Medulla oblongata (tissue), 1 donor: ENCODE results near the gene SP4.
"Not testable (repeated sequence)": the region's sequence is repeated elsewhere in the genome, so short reads cannot be mapped to it uniquely, and the experiment has no call there.

Experiments
- DNase-seq: peaks from one replicate; pipeline ENCODE4 v3.0.0-alpha.2; 2015; ENCODE audit errors: extremely low spot score

SP4 gene

DNA sequence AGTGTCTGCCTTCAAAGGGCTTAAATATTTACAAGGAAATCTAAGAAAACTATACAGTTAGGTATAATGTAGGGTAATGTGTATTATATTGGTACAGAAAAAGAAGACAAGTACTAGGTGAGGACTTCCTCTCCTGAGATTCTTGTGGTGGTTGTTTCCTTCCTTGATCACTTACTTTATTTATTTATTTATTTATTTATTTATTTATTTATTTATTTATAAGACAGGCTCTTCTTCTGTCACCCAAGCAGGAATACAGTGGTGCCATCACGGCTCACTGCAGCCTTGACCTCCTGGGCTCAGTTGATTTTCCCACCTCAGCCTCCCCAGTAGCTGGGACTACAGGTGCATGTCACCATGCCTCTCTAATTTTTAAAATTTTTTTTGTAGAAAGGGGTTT, 96.8 kb downstream of the SP4 start:
- no peak for DNase-seq

DNA sequence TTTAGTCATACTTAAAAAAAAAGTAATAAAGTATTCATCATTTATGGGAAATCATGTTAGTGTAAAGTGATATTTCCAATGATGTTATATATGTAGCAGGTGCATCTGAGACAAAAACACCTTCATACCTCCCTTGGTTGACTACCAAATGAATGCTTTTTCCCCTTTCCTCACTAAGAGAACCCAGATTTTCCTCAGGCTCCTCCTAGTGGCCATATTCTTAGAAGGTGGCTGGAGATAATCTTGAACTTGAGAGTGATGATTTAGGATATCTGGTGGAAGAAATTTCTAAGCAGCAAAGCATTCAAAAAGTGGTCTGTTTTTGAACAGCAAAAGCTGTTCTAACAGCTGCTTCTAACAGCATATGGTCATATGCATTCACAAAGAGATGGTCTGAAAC, 98.1 kb downstream of the SP4 start:
- no peak for DNase-seq

GRCh38 chr7:21526448-21526847, 98.6 kb downstream of the SP4 start:
- DNase-seq = no peak

DNA sequence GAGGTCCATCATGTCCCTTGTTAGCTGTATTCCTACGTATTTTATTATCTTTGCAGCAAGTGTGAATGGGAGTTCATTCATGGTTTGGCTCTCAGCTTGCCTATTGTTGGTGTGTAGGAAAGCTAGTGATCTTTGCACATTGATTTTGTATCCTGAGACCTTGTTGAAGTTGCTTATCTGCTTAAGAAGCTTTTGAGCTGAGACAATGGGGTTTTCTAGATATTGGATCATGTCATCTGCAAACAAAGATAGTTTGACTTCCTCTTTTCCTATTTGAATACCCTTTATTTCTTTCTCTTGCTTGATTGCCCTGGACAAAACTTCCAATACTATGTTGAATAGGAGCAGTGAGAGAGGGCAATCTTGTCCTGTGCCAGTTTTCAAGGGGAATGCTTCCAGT, 104.6 kb downstream of the SP4 start:
- not testable (repeated sequence) for DNase-seq

GRCh38 chr7:21533646-21534045, 105.8 kb downstream of the SP4 start:
- DNase-seq = not testable (repeated sequence)

- not testable (repeated sequence) for DNase-seq
These were observed 108.7 kb downstream of the SP4 start for GRCh38 chr7:21536445-21537118.

- no peak for DNase-seq
These were observed 111.1 kb downstream of the SP4 start for GRCh38 chr7:21538936-21539495.

DNA sequence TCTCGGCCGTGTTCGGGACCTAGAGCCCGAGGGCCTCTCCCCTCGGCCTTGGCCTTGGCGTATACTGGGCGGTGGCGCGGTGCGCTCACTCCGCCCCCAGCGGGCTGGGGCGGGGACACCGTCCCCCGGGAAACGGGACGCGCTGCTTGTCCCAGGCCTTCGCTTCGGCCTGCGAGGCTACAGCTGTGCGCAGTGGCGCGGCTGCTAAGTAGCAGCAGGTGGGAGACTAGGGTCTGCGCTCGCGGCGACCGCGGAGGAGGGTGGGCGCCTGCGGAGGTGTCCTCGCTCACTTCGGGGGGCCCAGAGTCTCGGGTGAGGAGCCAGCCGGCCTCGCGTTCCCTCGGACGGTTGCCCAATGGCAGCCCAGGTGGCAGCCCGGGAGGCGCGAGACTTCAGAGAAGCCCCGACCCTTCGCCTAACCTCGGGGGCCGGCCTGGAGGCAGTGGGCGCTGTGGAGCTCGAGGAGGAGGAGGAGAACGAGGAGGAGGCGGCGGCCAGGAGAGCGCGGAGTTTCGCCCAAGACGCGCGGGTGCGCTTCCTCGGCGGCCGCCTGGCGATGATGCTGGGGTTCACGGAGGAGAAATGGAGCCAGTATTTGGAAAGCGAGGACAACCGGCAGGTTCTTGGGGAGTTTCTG, 115.1 kb downstream of the SP4 start, which contains the start of gene DNAH11:
DNAH11 (plus strand) TSS at position 149 of the 637 bp plus-strand sequence; CDS start at position 356, 207 bp downstream.
- no peak for DNase-seq

- DNase-seq = no peak
These were observed 115.8 kb downstream of the SP4 start for GRCh38 chr7:21543528-21544302.

DNA sequence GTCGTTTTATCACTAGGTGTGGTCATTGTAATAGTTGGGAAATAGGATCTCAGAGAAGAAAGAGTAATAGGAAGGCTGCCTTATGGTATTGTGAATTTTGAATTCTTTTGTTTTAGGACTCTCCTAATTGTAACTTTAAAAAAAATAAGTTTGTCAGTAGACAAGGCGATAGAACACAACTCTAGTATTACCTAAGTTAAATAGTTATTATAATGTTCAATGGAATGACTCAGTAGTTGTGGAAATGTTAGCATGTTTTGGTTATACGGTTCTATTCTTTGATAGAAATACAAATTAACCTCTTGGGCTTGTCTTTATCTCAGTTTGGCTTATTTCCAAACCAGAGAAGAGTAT, 116.4 kb downstream of the SP4 start:
- DNase-seq = no peak

GRCh38 chr7:21544715-21545114, 116.8 kb downstream of the SP4 start:
- no peak for DNase-seq

GRCh38 chr7:21547501-21547900, 119.6 kb downstream of the SP4 start:
- DNase-seq = no peak

DNA sequence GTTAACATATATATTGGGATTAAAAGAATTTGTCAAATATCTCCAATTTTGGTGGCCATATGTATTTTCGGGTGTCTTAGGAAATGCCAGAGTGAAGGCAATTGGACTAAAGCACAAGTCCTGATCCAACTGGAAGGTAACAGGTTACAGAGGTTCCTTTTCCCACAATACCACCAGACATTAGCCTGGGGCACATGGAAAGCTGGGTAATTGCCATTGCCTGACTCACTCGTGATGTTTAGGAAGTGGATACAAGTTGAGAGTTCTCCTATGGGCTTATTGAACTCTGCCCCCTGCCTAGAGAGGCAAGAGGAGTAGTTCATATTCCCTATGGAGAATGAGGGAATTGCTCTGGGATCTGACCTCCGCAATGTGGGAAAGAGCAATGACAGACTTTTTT, 120.6 kb downstream of the SP4 start:
- no peak for DNase-seq

DNA sequence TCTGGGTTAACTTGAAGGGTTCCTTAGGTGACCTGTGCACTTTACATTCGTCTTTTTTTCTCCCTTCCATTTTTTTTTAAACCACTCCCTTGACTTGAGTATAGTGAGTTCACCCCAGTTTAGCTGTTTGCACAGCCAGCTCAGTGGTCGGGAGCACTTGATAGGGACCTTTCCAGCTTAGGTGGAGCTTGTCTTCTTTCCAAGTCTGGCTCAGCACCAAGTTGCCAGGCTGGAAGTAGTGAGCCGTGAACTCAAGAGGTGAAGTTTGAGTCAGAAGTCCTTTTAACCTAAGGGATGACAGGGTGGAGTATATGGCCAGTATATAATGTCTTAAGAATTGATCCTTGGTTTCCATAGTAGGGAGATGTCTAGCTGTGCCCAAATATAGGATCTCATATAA, 122.2 kb downstream of the SP4 start:
- DNase-seq = no peak

- no peak for DNase-seq
These were observed 123.1 kb downstream of the SP4 start for GRCh38 chr7:21550821-21551531.

DNA sequence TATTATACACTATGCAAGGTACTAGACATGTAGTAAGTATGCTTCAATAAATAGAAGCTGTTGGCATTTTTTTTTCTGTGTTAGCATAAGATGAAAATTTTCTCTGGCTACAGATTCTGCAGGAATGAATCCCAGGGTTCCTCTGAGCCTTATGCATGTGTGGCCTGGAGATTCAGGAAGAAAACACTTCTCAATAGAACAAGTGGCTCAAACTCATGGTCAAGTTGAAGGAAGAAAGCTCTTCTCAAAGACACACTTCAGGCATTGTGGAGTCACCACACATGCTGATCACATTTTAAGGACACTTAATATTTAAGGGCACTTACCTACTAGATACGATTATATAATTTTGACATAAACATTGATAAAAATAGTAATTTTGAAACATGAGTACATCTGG, 134.5 kb downstream of the SP4 start:
- DNase-seq = no peak
